Adrenal gland (tissue), 5 donors: ENCODE data around the gene SLC2A2.

Source experiments
- CTCF ChIP-seq, 6 experiments: fragments of 450-650 bp in 4 of 6; fragments of 200-600 bp in 2 of 6; sonication (generic) in 1 of 6; IDR thresholded peaks; 1 replicate in 5 of 6; 2 replicates in 1 of 6; pipeline versions ENCODE4 v1.5.1 to v1.8.0; 2016 to 2021; ENCODE audit warnings: antibody characterized with exemption in 6 of 6, mild to moderate bottlenecking in 2 of 6, moderate library complexity in 1 of 6
- POLR2A ChIP-seq, 2 donors: fragments of 450-650 bp; IDR thresholded peaks; one replicate each; pipeline ENCODE4 v1.6.1; 2017; ENCODE audit warnings: antibody characterized with exemption in 2 of 2, mild to moderate bottlenecking in 2 of 2, moderate library complexity in 1 of 2
- donor health status: DM: no; HTN: no; CAD: no.

GRCh38 chr3:170966495-170966894 lies 60.0 kb downstream of the SLC2A2 start:
- TF ChIP-seq POLR2A (IDR thresholded peaks at IDR 0.05) (no peak), CTCF (IDR thresholded peaks at IDR 0.05) (no peak)
